Activated T-cell treated with anti-CD3 and anti-CD28 coated beads, Interleukin-2, amount 50 U/mL, for 48 hours (primary cell): ENCODE data around the gene METTL4.
"Not testable (repeated sequence)": the region's sequence is repeated elsewhere in the genome, so short reads cannot be mapped to it uniquely, and the experiment has no call there.

Experiments
- DNase-seq, 2 experiments: peaks; one replicate each; pipeline ENCODE4 v3.0.0-alpha.2; 2020

Gene METTL4

DNA sequence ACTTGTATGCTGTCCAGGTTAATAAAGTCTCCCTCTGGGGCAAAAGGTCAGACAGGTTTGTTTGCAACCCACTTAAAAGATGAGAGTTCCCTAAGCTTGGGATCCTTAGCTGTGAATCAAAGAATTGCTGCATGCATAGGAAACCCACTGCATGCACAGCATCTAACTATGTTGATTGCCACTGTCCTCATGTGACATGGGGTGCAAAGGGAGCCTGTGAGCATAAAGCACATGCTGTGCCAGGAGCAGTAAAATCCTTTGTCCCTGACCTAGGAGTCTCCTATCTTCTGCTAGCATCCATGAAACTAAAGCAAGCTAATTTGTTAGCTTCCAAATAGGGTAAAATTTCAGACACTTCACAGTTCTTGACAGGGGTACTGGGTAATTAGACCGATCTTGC, 13.8 kb downstream of the METTL4 start:
- DNase-seq = no peak

DNA sequence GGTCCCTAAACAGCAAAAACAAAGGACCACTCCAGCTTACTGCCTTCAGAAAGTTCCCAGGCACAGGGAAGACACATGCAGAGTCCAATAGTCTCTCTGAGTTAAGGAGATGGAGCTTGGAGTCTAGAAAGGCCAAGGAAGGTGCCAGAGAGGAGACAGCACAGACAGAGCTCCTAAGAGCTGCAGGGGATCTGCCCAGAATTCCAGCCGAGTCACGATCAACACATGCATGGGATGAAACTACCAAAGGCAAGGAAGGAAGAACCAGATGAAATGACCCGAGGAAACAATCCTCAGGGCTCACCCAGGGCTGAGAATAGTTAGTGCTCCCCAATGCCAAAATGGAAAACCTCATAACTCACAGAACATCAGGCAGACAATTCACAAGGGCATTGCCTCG, 15.4 kb downstream of the METTL4 start:
- DNase-seq = no peak

DNA sequence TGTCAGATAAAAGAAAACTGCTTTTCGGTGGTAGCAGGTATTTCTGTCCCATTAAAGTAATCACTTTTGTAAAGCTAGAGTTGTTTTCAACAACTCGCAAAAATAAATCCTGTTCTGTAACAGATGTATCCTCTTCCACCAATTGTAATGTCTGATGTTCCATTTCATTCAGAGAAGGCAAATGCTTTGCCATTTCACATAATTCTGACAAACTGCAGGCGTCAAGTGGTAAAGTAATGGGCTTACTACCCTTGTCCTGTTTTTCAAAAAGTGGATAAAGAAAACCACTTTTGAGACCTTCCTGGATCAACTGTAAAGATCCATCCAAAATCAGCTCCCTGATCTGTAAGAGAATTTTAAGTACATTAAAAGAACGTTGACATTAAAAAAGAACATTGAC, 16.6 kb downstream of the METTL4 start:
- no peak for DNase-seq

DNA sequence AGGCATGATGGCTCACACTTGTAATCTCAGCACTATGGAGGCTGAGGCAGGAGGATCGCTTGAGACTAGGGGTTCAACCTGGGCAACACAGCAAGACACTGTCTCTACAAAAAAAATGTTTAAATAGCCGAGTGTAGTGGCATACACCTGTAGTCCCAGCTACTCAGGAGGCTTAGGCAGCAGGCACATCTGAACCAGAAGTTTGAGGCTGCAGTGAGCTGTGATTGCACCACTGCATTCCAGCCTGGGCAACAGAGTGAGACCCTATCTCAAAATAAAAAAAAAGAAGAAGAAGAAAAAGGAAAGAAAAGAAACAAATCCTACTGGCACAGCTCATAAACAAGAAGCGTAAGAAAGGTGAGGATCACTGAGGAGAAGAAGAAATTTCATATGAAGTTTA, 19.9 kb downstream of the METTL4 start:
- no peak for DNase-seq

DNA sequence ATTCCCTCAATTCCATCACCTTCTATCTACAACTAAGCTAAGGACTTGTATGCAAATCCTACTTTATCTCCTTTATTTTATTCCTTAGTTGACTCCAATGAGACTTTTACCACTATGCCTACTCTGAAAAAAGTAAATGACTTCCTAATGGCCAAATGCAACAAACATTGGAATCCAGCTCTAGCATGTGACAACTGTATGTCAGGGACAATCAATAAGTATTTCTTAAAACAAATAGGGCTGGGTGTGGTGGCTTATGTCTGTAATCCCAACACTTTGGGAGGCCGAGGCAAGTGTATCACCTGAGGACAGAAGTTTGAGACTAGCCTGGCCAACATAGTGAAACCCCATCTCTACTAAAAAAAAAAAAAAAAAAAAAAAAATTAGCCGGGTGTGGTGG, 21.8 kb downstream of the METTL4 start:
- DNase-seq = no peak

DNA sequence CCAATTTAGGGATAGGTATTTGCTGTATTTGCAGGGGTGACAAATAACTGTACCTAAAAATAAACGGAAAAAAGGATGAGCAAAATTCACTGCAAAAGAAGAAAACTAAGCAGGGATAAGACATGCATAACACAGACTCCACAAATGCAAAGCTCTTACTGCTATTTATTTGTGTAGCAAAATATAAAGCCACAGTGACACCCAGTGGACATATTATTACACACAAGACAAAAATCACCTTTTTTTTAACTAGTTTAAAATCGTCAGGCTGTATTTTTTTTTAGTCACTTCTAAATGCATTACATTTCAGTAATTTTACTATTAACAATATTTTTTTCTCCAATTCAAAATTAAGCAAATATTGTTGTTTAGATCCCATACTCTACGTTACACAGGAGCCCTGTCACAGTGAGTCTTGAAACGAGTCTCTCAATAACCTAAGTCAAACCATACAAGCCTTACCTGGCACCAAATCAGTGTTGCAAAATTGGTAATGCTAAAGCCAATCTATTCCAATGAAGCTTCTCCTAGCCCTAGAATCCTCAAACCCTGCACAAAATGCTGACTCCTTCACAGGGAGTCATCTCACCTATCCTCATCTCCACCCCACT, 23.7 kb downstream of the METTL4 start:
- no peak for DNase-seq

DNA sequence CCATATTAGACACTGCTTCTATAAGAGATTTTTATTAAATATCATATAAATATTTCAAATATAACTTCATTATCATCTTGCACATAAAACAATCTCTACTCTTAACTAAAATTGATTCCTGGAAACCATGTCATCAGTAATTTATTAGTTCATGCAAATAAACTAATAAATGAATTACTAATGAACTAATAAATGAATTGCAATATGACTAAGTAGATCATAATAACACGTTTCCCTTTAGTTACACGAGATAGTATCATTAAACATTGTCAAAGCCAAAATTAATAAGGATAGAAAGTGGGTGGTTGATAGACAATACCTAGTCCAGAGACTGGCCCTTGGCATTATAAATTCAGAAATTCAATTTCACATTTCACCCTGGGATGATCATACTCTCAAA, 26.1 kb downstream of the METTL4 start:
- no peak for DNase-seq

DNA sequence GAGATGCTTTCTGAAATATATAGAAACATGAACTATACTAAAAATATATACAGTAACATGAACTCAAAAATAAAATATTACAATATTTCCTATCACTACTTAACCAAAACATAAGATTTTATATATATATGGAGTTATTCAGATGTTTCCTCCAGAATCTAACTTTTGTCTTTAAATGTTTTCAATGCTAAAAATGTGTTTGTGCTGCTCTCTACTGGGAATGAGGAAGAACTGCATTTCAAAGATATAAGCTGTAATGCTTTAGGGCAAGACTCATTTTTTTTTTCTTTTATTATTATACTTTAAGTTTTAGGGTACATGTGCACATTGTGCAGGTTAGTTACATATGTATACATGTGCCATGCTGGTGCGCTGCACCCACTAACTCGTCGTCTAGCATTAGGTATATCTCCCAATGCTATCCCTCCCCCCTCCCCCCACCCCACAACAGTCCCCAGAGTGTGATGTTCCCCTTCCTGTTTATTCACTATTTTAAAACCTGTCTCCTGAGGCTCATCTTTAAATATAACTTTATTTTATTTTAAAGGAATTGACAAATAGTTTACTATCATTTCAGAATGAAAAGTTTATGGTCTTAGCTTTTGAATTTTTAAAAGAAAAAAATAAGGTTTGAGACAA, 29.3 kb downstream of the METTL4 start:
- DNase-seq = not testable (repeated sequence)

DNA sequence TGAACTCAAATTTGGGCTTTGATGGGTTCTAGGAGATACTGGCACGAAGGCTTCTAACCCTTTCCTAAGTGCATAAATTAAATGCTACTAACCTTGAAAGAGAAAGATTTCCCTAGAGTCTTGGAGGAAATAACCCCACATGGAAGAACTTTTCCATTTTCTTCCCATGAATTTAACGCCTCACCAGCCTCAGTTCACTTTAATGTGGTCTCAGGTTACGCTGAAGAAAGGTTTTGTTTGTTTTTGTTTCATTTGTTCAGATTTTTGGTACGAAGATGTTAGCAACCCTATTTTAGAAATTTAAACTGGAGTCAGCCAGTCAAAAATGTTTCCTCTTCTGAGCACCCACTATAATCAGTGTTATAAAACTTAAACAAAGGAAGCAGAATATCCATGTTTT, 30.7 kb downstream of the METTL4 start:
- no peak for DNase-seq

DNA sequence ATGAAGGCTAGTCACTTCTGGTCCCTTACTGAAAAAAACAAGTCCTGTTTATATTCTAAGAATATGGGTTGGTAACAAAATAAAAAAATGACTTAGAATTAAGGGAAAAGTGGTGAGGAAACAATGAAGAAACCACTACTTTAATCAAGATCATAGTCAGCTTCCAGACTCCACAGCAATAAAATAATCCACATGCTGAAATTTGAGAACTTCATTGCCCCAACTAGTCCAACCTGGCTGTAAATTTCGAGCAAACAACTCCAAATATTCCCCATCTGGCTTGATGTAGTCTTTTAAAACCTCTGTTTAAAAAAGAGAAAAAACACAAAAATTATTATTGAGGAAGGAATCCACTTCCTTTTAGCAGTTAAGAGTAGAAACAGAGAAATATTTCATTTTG, 32.5 kb downstream of the METTL4 start:
- DNase-seq = no peak

DNA sequence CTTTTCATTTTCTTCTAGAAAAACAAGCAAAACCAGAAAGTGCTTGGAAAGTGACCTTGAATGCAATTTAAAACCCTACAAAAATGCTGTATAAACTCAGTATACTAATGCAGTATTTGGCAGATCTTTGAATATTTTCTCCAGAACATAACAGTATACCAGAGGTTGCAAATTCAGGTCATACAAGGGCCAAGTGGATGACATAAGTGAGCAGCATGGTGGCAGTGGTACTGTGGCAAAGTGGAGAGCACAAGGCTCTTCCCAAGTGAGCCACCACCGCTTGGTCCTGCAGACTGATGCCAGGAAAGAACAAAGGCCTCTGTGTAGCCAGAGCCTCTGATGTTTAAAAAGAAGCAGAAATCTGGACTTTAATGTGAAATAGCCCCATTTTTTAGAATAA, 33.1 kb downstream of the METTL4 start:
- no peak for DNase-seq

DNA sequence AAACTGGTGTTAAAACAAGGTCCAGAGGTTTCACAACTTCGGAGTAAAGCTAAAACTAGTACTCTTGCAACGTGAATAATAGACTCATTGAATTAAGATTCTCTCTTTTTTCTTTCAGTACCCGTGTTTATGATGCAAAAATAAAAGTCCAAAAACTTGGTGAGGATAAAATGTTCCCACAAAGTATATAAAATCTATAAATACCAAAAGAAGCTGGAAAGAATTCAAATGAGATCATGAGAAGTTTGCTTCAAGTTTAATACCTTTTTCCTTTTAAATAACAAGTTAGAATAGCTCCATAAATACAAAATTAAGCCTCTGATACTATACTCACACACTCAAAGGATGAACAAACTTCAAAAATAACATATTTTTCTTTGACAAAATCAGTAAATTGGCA, 34.0 kb downstream of the METTL4 start:
- DNase-seq = no peak

DNA sequence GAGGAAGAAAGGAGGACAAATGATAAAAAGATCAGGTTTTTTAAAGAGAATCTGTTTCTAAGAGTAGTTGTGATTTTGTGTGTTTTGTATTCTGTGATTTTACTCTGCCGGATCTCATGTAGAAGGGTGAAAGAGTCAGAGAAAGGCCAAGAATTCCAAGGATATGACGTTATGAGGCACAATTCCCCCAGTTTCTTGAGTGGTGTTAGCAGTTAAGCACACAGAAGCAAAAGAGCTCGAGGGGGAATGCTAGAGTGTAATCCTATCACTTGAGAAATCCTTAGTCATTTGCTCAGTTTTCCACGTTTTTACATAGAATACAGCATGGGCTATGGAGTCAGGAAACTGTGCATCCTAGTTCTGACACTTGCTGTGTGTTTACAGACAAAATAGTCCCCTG, 34.8 kb downstream of the METTL4 start:
- no peak for DNase-seq

DNA sequence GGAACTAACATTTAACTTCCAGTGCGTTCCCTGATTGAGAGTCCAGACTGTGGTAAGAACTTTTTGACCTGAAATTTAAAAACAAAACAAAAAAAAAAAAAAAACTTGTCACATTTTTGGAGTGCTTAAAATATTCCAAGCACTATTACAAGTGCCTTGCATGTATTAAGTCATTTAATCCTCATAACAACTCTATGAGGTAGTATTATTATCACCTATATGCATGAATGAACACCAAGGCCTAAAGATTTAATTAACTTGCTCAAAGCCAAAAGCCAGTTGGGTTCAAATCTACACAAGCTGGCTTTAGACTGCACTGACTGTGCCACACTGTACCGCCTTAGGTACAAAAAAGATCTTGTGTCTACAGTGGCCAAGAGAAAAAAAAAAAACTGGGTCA, 35.2 kb downstream of the METTL4 start:
- DNase-seq = no peak

DNA sequence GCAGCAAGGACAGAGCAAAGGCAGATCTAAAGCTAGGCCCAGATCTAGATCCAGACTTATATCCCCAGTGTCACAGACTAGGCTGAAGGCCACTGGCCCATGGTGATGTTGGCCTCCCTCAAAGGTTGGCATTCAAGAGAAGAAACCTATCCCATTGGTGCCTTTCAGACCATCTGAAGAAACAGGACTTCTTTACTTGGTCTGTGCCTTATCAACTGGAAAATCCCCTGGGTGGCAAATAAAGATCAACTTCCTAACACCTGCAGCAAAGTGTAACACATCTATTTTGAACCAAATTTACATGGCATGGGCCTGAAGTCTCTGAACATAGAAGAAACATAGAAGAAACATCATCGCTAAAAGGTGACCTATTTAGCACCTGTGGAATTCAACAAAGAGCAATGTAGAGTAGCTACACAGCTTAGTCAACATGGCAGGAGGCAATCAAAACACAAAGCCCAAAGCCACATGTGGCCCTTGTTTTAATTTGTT, 35.8 kb downstream of the METTL4 start:
- DNase-seq = no peak

DNA sequence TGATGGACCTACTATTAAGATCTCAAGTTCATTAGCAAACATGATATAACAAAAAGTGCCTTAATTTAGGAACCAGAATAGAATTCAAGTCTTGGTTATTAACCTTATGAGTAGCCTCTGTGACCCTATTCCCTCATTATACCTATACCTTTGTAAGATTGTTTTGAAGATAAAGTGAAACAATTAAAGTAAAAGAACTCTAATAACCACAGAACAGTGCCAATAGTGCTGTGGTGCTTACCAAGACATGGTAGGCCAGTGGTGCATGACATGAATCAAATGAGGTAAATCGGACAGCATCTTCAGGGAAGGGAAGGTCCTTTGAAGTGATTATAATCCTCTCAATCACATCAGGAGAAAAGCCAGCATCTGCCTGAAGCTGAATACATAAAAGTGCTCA, 36.4 kb downstream of the METTL4 start:
- DNase-seq = no peak

DNA sequence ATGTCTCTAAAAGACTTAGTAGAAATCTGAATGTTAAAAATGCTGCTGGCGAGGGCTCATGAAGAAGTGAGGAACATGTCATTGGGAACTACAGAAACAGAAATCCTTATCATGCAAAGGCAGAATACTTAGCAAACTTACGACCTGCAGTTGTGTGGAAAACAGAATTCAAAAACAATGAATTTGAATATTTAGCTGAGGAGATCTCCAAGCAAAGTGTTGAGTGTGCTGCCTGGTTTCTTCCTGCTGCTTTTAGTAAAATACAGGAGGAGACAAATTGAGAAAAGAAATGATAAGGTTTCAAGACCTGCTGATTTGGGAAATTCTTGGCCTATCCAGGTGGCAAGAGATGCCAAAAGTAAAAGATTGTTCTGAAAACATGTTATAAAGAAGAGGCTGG, 38.5 kb downstream of the METTL4 start:
- no peak for DNase-seq

DNA sequence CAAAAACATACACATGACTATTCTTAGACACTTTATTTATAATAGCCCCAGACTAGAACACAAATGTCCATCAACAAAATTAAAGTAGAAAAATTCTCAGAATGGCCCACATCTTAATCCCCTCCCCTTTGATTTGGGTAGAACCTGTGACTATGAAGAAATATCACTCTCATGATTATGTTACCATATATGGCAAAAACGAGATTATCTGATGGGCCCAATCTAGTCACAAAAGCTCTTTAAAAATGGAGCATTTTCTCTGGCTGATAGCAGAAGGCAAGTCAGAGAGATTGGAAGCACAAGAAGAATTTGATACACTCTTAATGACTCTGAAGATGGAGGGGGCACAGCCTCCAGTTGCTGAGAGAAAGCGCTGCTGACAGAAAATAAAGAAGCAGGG, 39.6 kb downstream of the METTL4 start:
- DNase-seq = no peak

DNA sequence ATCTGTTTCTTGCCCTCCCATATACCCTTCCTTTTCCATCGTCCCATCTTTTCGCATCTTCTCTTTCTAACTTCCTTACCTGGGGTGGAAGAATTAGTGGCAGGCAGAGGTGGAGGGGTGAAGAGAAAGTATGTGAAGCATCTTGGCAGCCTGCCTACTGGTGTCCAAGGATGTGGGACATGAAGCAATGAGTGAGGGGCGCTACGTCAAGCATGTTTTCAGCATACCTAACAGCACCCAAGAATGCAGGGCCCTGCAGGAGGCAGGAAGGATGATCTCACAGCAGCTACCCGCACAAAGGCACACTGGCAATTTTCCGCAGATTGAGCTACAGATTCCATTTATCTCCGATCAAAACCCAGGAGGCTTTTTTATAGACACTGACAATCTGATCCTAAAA, 42.2 kb downstream of the METTL4 start:
- DNase-seq = no peak

DNA sequence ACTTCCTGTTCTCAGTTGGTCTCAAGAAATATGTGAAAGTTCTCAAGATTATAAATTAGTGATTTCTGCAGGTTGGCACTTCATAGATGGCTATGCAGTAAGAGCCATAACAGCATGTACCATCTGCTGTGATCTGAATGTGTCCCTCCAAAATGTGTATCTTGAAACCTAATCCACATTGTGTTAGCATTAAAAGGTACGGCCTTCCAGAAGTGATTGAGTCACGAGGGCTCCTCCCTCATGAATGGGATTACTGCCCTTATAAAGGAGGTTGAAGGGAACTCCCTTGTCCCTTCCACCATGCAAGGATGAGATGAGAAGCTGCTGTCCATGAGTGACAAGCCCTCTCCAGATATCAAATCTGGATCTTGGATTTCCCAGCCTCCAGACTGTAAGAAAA, 45.0 kb downstream of the METTL4 start:
- DNase-seq = no peak

DNA sequence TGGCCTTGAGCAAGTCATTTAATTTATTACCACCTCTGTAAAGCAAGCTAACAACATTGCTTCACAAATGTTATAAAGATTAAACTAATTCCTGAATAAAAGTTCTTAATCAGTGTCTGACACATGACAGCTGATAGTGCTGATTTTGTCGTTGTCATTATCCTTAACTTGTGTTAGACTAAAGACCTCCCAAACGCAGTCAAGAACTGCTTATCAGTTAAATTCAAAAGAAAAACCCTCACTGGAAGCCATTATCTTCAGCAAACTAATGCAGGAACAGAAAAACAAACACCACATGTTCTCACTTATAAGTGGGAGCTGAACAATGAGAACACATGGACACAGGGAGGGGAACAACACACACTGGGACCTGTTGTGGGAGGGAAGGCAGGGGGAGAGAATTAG, 46.5 kb downstream of the METTL4 start:
- DNase-seq = not testable (repeated sequence)

DNA sequence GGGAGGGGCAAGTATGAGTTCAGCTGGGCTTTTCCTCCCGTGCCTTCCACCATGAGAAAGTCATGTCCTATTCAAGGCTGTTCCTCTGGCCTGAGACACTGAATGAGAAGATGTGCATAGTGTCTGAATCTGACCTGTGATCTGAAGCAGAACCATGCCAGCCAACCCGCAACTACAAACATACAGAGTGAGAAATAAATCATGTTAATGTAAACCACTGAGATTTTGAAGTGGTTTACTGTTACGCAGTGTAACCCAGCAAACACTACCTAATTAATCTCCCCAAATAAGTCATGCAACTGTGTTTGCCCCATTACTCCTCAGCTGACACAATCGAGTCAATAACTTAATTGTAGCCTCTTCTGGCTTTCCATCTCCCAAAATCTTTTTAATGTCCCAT, 49.2 kb downstream of the METTL4 start:
- DNase-seq = no peak

DNA sequence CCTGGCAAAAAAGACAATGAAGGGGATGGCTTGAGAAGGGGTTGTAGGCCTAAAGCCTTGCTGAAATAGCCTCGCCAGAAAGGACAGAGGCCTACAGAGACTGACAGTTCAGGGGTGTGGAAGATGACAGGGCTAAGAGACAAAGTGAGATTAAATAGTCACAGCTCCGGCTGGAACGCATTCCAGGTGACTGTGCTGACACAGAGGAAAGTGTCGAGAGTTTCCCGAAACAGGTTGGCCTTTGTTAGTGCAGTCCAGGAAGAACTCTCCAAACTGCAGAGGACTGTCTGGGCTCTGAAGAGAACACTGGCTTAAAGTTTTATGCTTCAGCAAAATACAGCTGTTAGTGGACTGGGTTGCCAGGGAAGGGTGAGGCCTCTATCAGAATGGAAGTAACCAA, 52.8 kb downstream of the METTL4 start:
- DNase-seq = no peak

DNA sequence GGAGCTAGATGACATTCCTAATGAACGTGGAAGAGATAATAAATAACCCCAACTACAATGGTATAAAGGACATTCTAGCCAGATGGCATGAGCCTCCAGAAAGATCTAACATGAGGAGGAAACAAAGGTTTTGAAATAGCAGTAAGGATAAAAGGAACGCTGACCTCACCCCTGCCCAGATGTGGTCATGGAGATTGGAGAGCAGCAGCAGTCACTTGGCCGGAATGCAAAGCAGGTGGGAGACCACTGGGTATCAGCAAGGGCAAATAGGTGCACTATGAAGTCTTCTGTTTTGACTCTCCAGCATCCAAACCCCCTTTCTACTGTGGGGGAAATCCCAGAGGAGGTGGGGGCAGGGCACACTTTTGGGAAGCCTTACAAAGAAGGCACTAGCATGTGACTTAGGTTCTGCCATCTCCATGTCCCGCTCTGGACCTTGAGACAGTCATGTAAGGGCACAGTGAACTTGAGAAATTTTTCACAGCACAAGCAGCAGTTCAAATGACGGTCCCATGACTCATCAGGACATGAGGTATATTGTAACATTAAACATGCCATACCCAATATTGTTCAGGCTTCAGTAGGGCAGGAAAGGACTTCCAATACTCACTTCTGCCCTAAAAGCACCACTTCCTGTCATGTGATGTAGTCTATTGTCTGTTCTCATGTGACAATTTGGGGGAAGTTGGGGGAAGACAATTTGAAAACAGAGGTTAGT, 55.2 kb downstream of the METTL4 start:
- DNase-seq = peak; percentile 24 to 31
